H9 (cell line): ENCODE results near the gene MICAL2. TPM values are rescaled to one million over a fixed set of nuclear protein-coding genes. Genes with fewer than 3 reads are reported as not detected.

Source experiments
- DNase-seq: peaks from one replicate; pipeline ENCODE4 v3.0.0-alpha.2; 2017
- H2AFZ ChIP-seq: one replicate; pipeline ENCODE4 v1.6.1; 2013; ENCODE audit warnings: mild to moderate bottlenecking, low read length, control low read depth, moderate library complexity
- H2AK5ac ChIP-seq: 2 replicates; pipeline ENCODE4 v1.6.1; 2013; ENCODE audit warnings: low read length, control low read depth, mixed read lengths; ENCODE audit not compliant: insufficient read length
- H2BK120ac ChIP-seq: one replicate; pipeline ENCODE4 v1.6.1; 2013; ENCODE audit warnings: low read depth, mild to moderate bottlenecking, low read length, control low read depth, inconsistent platforms; ENCODE audit not compliant: poor library complexity, severe bottlenecking
- H2BK12ac ChIP-seq: 2 replicates; pipeline ENCODE4 v1.6.1; 2013; ENCODE audit warnings: low read length, control low read depth, mixed read lengths, low read depth; ENCODE audit not compliant: insufficient read length
- H2BK15ac ChIP-seq: 2 replicates; pipeline ENCODE4 v1.6.1; 2013; ENCODE audit warnings: low read depth, low read length, control low read depth
- H2BK20ac ChIP-seq: one replicate; pipeline ENCODE4 v1.6.1; 2013; ENCODE audit warnings: low read depth, mild to moderate bottlenecking, low read length, control low read depth, inconsistent platforms; ENCODE audit not compliant: poor library complexity, severe bottlenecking
- H2BK5ac ChIP-seq: 2 replicates; pipeline ENCODE4 v1.6.1; 2013; ENCODE audit warnings: low read length, control low read depth, mixed read lengths; ENCODE audit not compliant: insufficient read length
- H3K14ac ChIP-seq: 2 replicates; pipeline ENCODE4 v1.6.1; 2013; ENCODE audit warnings: low read length, control low read depth; ENCODE audit not compliant: insufficient read depth
- H3K18ac ChIP-seq: 2 replicates; pipeline ENCODE4 v1.6.1; 2013; ENCODE audit warnings: low read depth, mild to moderate bottlenecking, mixed read lengths, low read length, control low read depth; ENCODE audit not compliant: insufficient read length
- H3K23ac ChIP-seq: 2 replicates; pipeline ENCODE4 v1.6.1; 2013; ENCODE audit warnings: low read length, control low read depth, mixed read lengths, low read depth; ENCODE audit not compliant: insufficient read length
- H3K23me2 ChIP-seq: 2 replicates; pipeline ENCODE4 v1.6.1; 2013; ENCODE audit warnings: low read depth, mild to moderate bottlenecking, mixed read lengths, low read length, control low read depth; ENCODE audit not compliant: insufficient read length, poor library complexity, severe bottlenecking
- H3K27ac ChIP-seq: 2 replicates; pipeline ENCODE4 v1.5.1; 2013; ENCODE audit warnings: low read length, control low read depth, mixed read lengths, low read depth; ENCODE audit not compliant: insufficient read length
- H3K27me3 ChIP-seq: 2 replicates; pipeline ENCODE4 v1.6.1; 2013; ENCODE audit warnings: low read length, control low read depth, inconsistent platforms; ENCODE audit not compliant: insufficient read depth
- H3K4ac ChIP-seq: 2 replicates; pipeline ENCODE4 v1.6.1; 2013; ENCODE audit warnings: low read depth, mild to moderate bottlenecking, control low read depth, inconsistent platforms, low read length, moderate library complexity
- H3K4me1 ChIP-seq: 2 replicates; pipeline ENCODE4 v1.6.1; 2013; ENCODE audit warnings: low read length, control low read depth, inconsistent platforms; ENCODE audit not compliant: insufficient read depth
- H3K4me2 ChIP-seq: 2 replicates; pipeline ENCODE4 v1.6.1; 2013; ENCODE audit warnings: low read length, control low read depth, mixed read lengths; ENCODE audit not compliant: insufficient read length, insufficient read depth
- H3K56ac ChIP-seq: 2 replicates; pipeline ENCODE4 v1.6.1; 2013; ENCODE audit warnings: low read depth, mild to moderate bottlenecking, mixed read lengths, low read length, control low read depth; ENCODE audit not compliant: insufficient read length
- H3K79me1 ChIP-seq: 2 replicates; pipeline ENCODE4 v1.6.1; 2013; ENCODE audit warnings: low read depth, mild to moderate bottlenecking, moderate library complexity, low read length, control low read depth, inconsistent platforms; ENCODE audit not compliant: insufficient read depth, poor library complexity, severe bottlenecking
- H3K79me2 ChIP-seq: 2 replicates; pipeline ENCODE4 v1.6.1; 2013; ENCODE audit warnings: low read length, control low read depth, inconsistent platforms; ENCODE audit not compliant: insufficient read depth
- H3K9ac ChIP-seq: 2 replicates; pipeline ENCODE4 v1.6.1; 2013; ENCODE audit warnings: low read length, control low read depth, mixed read lengths; ENCODE audit not compliant: insufficient read length; ENCODE audit errors: extremely low read depth
- H3K9me3 ChIP-seq: one replicate; pipeline ENCODE4 v1.6.1; 2013; ENCODE audit warnings: low read depth, low read length, inconsistent platforms; ENCODE audit not compliant: control insufficient read depth
- H3T11ph ChIP-seq: one replicate; pipeline ENCODE4 v1.6.1; 2013; ENCODE audit warnings: mild to moderate bottlenecking, low read length, control low read depth, inconsistent platforms
- H4K20me1 ChIP-seq: one replicate; pipeline ENCODE4 v1.6.1; 2013; ENCODE audit not compliant: control insufficient read depth, insufficient read length, insufficient read depth
- H4K5ac ChIP-seq: 2 replicates; pipeline ENCODE4 v1.6.1; 2013; ENCODE audit warnings: low read depth, mild to moderate bottlenecking, mixed read lengths, low read length, control low read depth; ENCODE audit not compliant: insufficient read length
- H4K8ac ChIP-seq: replicated peaks from 2 replicates; pipeline ENCODE4 v1.6.1; 2013; ENCODE audit warnings: low read length, control low read depth, mixed read lengths, low read depth; ENCODE audit not compliant: insufficient read length
- H4K91ac ChIP-seq: 2 replicates; pipeline ENCODE4 v1.6.1; 2013; ENCODE audit warnings: low read depth, mild to moderate bottlenecking, moderate library complexity, mixed read lengths, low read length, control low read depth; ENCODE audit not compliant: insufficient read length
- H3K27ac Mint-ChIP-seq, 3 experiments: 2 replicates in 2 of 3; 3 replicates in 1 of 3; pipeline ENCODE4 v1.8.0; 2020 to 2021; ENCODE audit warnings: mixed read lengths in 3 of 3, mild to moderate bottlenecking in 1 of 3, moderate library complexity in 1 of 3
- H3K27me3 Mint-ChIP-seq: 2 replicates; pipeline ENCODE4 v1.8.0; 2021; ENCODE audit warnings: low read depth, mild to moderate bottlenecking, moderate library complexity, mixed read lengths
- H3K36me3 Mint-ChIP-seq, 3 experiments: 2 replicates in 2 of 3; 3 replicates in 1 of 3; pipeline ENCODE4 v1.8.0; 2020 to 2021; ENCODE audit warnings: low read depth in 3 of 3, mixed read lengths in 3 of 3; ENCODE audit not compliant: insufficient read depth in 1 of 3
- H3K4me1 Mint-ChIP-seq, 2 experiments: 2 replicates each; pipeline ENCODE4 v1.8.0; 2020; ENCODE audit warnings: mixed read lengths in 2 of 2
- H3K4me3 Mint-ChIP-seq, 2 experiments: 2 replicates in 1 of 2; 3 replicates in 1 of 2; pipeline ENCODE4 v1.8.0; 2020 to 2021; ENCODE audit warnings: mild to moderate bottlenecking in 2 of 2, mixed read lengths in 2 of 2, moderate library complexity in 1 of 2
- H3K9me3 Mint-ChIP-seq, 2 experiments: 2 replicates in 1 of 2; 3 replicates in 1 of 2; pipeline ENCODE4 v1.8.0; 2020; ENCODE audit warnings: mild to moderate bottlenecking in 2 of 2, mixed read lengths in 2 of 2, moderate library complexity in 1 of 2
- CTCF ChIP-seq: fragments of 200-600 bp; sonication (generic); conservative IDR thresholded peaks from 3 replicates; pipeline ENCODE4 v1.8.0; 2021; ENCODE audit warnings: antibody characterized with exemption, mild to moderate bottlenecking
- WGBS: extraction: QIAGEN DNeasy Blood & Tissue Kit; methylation state at CpG from one replicate; pipeline ENCODE4 v1.1.7; 2013; ENCODE audit warnings: missing lambda C conversion rate, low lambda C conversion rate, mixed read lengths; ENCODE audit not compliant: insufficient read length; ENCODE audit errors: extremely low coverage; 5-methylcytosine and 5-hydroxymethylcytosine counted together
- total RNA-seq: library from RNA; stranded (reverse); gene quantifications from 2 replicates; pipeline ENCODE4 v1.2.1, GENCODE V29; 2021

Gene MICAL2
- total RNA-seq, 1 experiment from 2014 or later, result 4.7 TPM

GRCh38 chr11:12279672-12280108 lies 169.3 kb downstream of the MICAL2 start:
- Mint-ChIP-seq H3K27ac (0 out of 7 replicates have a peak overlapping the region, but pooled peaks of 1 of the 3 experiments have one; percentile 24), H3K27me3 (peaks cover 6% of the 10 kb centered on the region), H3K4me3 (no peak overlapping the region), H3K9me3 (no peaks in the 10 kb centered on the region), H3K36me3 (no peaks in the 10 kb centered on the region), H3K4me1 (peaks cover 17 to 27% of the 10 kb centered on the region in 2 experiments)
- Histone ChIP-seq H3K27me3 (no peaks in the 10 kb centered on the region), H3K23me2 (no peaks in the 10 kb centered on the region), H2AFZ (no peak overlapping the region), H2BK5ac (no peak overlapping the region), H2BK12ac (no peak overlapping the region), H3K9ac (no peak overlapping the region), H4K5ac (no peak overlapping the region), H2BK120ac (no peak overlapping the region), H3K9me3 (no peaks in the 10 kb centered on the region), H2BK20ac (no peak overlapping the region), H3K56ac (no peak overlapping the region), H4K8ac (no peak overlapping the region), H3K14ac (no peak overlapping the region), H3K4me2 (no peak overlapping the region), H2AK5ac (no peak overlapping the region), H3K79me1 (no peaks in the 10 kb centered on the region), H3K18ac (no peak overlapping the region), H3K4me1 (no peaks in the 10 kb centered on the region), H3K23ac (no peak overlapping the region), H4K91ac (no peak overlapping the region), H3T11ph (no peak overlapping the region), H4K20me1 (no peaks in the 10 kb centered on the region), H3K27ac (no peak overlapping the region), H2BK15ac (no peak overlapping the region), H3K79me2 (no peaks in the 10 kb centered on the region), H3K4ac (no peak overlapping the region)
- no peak for TF ChIP-seq CTCF
- WGBS, result no CpG with 5 or more reads among the region's 4 CpGs
- peak; percentile 17 for DNase-seq
